Activated T-helper 9 cell treated with anti-CD3 and anti-CD28 coated beads, Interleukin-2, amount 50 U/mL, for 16 hours (primary cell): ENCODE measurements around the gene OR10A5.
"Not testable (repeated sequence)": the region's sequence is repeated elsewhere in the genome, so short reads cannot be mapped to it uniquely, and the experiment has no call there.

Source experiments
- DNase-seq: peaks from one replicate; pipeline ENCODE4 v3.0.0-alpha.2; 2020; ENCODE audit warnings: low read depth

Gene OR10A5, protein sequence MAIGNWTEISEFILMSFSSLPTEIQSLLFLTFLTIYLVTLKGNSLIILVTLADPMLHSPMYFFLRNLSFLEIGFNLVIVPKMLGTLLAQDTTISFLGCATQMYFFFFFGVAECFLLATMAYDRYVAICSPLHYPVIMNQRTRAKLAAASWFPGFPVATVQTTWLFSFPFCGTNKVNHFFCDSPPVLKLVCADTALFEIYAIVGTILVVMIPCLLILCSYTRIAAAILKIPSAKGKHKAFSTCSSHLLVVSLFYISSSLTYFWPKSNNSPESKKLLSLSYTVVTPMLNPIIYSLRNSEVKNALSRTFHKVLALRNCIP

DNA sequence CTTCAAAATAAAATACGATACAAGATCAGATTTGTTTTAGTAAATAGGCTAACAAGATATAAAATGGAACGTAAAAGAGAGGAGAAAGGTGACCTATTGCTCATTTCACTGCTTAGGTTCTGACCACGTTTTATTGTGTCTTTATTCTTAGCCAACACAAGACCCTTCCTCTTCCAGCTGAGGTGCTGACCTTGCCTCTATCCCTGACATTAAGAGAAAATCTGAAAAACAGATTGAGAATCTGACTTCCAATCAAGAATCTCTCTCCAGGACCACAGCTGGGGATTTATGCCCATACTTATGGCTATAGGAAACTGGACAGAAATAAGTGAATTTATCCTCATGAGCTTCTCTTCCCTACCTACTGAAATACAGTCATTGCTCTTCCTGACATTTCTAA is at the start of gene OR10A5:
OR10A5 (plus strand) TSS at position 301 of the 400 bp plus-strand sequence; CDS start at position 301, 0 bp downstream.
- no peak for DNase-seq

DNA sequence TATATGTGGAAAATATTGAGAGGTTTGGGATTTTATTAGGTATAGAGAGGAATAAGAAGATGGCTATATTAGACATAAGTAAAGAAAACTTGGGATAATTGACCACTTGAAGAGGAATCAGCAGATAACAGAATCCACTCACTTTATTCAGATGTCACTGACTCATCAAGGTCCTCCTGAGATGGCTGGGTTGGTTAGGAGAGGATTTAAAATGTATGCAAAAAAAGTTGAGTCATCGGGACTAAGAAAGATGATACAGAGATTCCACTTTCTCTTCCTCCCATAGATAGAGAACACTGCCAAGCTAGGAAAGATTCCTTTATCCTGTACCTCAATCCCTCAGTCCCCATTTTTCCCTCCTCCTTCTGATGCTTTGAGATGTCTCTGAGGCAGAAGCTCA is 46.1 kb upstream of the OR10A5 start, which contains the start of gene OR6A2:
OR6A2 (minus strand) TSS at position 288 of the 400 bp plus-strand sequence. CDS start 3,981 bp downstream, outside the sequence.
- no peak for DNase-seq

GRCh38 chr11:6801075-6801474 is 44.4 kb upstream of the OR10A5 start:
- not testable (repeated sequence) for DNase-seq

- DNase-seq, result no peak
Measured at GRCh38 chr11:6812390-6813005, 33.0 kb upstream of the OR10A5 start.

GRCh38 chr11:6813656-6814055 is 31.8 kb upstream of the OR10A5 start:
- DNase-seq, result no peak

- no peak for DNase-seq
Measured at GRCh38 chr11:6817694-6818093, 27.8 kb upstream of the OR10A5 start.

DNA sequence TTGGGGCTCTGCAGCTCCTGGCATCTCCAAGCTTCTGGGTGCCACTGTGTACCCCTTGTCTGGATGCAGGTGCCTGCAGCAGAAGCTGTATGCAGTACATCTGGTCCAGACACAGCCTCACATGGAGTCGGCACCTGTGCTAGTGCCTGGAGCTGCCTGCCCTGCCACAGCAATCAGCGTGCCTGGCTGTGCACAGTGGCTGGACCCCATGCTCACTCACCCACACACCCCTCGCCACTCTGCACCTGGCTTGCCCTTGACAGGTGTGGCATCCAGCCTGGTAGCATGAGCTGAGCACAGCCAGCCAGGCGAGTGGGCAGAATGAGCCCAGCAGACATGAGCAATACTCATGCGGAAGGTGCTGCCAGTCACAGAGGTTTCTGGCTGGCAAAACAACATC is 26.5 kb upstream of the OR10A5 start:
- DNase-seq, result no peak

DNA sequence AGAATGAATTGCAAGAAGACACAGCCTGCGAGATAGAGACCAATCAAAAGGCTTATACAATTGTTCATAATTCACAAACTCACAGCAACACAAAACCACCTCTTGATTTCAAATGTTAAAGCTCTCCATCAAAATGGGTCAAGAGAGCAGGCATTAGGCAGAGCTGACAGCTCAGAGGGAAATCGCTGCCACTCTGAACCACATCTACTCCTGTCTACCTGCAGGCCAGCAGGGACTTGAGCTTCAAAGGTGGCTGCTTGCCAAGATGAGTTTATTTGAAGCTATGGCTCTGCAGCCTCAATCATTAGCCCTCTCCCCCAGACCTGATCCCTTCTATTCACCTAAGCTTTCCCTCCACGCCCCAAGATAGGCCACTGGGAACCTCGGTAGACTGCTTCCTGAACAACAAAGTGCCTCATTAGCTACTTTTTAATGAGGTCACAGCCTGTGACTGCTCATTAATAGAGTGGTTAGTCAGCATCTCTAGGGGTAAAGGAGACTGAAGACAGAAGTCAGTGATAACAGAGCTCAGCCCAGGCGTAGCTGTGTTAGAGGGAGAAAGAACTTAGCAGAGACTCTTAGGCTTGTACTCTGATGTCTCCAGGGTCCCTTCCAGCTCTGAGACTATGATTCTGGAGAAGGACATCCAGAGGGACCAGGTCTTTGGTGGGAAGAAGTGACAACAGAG is 21.2 kb upstream of the OR10A5 start:
- no peak for DNase-seq

DNA sequence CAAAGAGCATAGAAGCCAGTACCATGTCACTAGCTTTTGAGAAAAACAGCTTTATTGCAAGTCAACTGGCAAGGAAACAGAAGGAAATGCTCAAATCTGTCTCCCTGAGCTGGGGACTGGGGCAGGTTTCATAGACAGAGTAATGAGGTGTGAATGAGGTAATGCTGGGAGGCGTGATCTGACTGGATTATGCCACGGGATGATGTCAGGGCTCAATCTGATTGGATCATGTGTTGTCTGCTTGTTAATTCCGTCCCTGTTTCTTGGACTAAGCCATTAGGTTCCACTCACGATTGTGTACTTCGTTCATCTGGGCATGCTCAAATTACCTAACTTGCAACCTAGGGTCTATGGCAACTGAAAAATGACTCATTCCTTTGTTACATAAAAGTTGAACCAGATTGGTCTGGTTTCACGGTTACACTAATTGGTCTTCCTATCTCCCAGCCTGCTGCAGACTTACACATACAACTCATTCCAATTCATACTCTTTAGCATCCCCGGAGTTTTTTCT is 20.2 kb upstream of the OR10A5 start:
- no peak for DNase-seq

- no peak for DNase-seq
Measured at GRCh38 chr11:6828103-6828502, 17.4 kb upstream of the OR10A5 start.

DNA sequence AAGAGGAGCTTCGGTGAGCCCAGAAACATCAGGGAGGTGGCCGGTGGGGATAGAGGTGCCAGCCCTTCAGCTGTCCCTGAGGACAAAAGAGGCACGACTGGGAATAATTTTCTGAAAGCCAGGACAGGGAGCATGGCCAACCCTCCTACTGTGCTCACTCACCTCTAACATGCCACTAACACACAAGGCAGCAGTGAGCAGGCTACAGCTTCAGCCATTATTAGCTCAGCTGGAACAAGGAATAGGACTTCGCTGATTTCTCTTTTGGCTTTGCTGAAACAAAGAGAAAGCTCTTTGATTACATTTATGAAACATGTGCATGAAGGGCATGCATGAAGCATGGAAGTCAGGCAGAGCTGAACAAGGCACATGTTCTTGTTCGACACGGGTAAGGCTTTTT is 12.1 kb upstream of the OR10A5 start:
- DNase-seq, result no peak

DNA sequence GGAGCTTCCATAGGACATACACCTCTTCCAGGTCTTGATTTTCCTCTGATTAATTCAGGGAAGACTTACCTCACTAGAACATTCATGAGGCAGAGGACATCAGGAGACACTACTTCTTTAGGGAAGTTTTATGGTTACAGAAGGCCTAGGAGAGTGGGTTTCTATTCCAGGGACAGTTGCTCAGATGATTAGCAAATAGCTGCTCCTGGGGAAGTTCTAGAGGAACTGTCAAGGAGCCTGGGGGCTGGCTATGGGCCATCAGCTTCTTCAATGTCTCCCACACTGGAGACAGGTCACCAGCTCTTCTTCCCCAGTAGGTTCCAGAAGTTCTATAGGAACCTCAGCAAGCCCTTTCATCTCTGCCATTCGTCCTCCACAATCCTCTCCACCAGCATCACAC is 11.5 kb upstream of the OR10A5 start:
- DNase-seq, result no peak

- DNase-seq, result no peak
Measured at GRCh38 chr11:6841694-6842093, 3.8 kb upstream of the OR10A5 start.

DNA sequence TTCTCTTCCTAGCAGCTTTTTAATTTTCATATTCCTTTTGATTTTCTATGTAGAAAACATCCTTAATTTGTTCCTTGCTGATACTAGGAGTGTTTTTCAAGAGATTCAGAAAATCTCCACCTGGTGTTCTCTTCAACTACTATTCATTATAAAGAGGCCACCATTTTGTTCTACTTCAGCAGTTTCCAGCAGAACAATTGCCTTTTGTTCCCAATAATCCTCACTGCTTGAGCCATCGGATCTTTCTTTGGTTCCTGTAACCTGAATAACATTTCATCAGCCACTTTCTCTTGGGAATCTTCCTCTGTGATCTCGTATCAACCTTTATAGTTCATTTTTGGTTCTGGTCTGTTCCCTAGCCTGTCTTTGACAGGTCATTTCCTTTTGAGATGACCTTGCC is 1.8 kb upstream of the OR10A5 start:
- no peak for DNase-seq

- DNase-seq, result no peak
Measured at GRCh38 chr11:6844356-6844755, 1.1 kb upstream of the OR10A5 start.

- DNase-seq, result no peak
Measured at GRCh38 chr11:6850526-6850925, 5.0 kb downstream of the OR10A5 start.

DNA sequence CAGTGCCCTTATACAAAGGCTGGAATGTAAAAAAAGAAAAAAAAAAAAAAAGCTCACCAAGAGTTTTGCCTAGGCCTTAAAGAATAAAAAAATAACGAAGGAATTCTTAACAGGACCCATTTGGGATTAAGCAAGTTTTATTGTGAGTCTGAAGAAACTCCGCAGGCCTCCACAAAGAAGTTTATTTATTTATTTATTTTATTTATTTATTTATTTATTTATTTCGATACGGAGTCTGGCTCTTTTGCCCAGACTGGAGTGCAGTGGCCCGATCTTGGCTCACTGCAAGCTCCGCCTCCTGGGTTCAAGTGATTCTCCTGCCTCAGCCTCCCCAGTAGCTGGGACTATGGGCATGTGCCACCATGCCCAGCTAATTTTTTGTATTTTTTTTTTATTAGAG is 9.3 kb downstream of the OR10A5 start:
- not testable (repeated sequence) for DNase-seq

DNA sequence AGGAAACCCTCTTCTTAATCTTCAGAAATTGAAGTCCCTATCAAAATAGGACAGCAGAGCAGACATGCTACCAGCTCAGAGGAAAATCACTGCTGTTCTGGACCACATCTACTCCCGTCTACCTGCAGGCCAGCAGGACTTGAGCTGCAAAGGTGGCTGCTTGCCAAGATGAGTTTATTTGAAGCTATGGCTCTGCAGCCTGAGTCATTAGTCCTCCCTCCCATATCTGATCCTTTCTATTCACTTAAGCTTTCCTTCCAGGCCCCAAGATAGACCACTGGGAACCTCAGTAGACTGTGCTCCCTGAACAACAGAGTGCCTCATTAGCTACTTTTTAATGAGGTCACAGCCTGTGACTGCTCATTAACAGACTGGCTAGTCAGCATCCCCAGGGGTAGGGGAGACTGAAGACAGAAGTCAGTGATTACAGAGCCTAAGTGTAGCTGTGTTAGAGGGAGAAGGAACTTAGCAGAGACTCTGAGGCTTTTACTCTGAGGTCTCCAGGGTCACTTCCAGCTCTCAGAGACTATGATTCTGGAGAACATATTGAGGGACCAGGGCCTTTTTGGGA is 10.6 kb downstream of the OR10A5 start:
- DNase-seq, result no peak

GRCh38 chr11:6856871-6857270 is 11.4 kb downstream of the OR10A5 start:
- DNase-seq, result no peak

DNA sequence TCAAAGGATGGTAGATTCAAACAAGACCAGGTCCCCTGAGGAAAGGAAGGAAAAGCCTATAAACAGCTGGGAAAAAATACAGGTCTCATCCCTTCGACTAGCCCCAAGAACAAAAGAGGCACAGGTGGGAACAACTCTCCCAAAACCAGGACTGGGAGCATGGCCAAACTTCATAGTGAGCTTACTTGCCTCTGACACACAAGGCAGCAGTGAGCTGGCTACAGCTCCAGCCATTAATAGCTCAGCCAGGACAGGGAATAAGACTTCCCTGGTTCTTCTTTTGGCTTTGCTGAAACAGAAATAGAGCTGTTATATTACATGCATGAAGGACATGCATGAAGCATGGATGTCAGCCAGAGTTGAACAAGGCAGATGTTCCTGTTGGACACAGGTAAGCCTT is 17.5 kb downstream of the OR10A5 start, which contains the start of gene OR10A2:
OR10A2 (plus strand) TSS at position 97 of the 400 bp plus-strand sequence. CDS start 6,698 bp downstream, outside the sequence.
- DNase-seq, result no peak

DNA sequence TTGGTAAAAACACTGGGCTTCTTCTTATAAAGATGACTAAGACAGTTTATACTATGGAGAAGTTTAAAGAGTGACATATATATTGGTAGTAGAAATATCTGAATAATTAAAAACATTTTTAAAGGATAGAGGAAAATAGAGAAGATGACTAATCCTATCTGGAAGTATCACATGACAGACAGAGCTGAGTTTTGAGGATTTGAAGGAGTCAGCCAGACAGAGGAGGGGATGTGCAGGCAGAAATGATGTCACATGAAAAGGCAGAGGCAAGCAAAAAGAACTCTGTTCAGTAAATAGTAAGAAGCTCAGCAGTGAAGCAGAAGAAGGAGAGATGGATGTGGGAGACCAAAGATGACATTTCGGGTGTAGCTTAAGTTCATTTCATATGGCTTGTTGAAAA is 19.0 kb downstream of the OR10A5 start:
- no peak for DNase-seq

GRCh38 chr11:6871278-6871677 is 25.8 kb downstream of the OR10A5 start:
- DNase-seq, result no peak
